Stimulated activated effector memory CD8-positive, alpha-beta T cell treated with anti-CD3 and anti-CD28 coated beads, Interleukin-12 subunit alpha, Interleukin-12 subunit beta, amount 100 ng/mL, for 72 hours (primary cell): ENCODE data around the gene TFR2.
A peak's percentile ranks its signal among the peaks of the same experiment; 100 is the strongest.

Source experiments
- ATAC-seq: fragments of 150-1000 bp; cut with Tn5 transposase; 2 replicates; pipeline ENCODE4 v1.10.0; 2021
- DNase-seq, 2 donors: peaks; one replicate each; pipeline ENCODE4 v3.0.0; 2021 to 2022; ENCODE audit warnings: low spot score in 2 of 2
- H3K27ac Mint-ChIP-seq: one replicate; pipeline ENCODE4 v1.8.0; 2022; ENCODE audit warnings: mild to moderate bottlenecking, mixed read lengths
- H3K36me3 Mint-ChIP-seq: one replicate; pipeline ENCODE4 v1.8.0; 2022; ENCODE audit warnings: mild to moderate bottlenecking, mixed read lengths
- H3K4me1 Mint-ChIP-seq: one replicate; pipeline ENCODE4 v1.8.0; 2022; ENCODE audit warnings: mixed read lengths
- H3K4me3 Mint-ChIP-seq: one replicate; pipeline ENCODE4 v1.8.0; 2022; ENCODE audit warnings: mild to moderate bottlenecking, mixed read lengths
- H3K9me3 Mint-ChIP-seq: one replicate; pipeline ENCODE4 v1.8.0; 2022; ENCODE audit warnings: mixed read lengths

TFR2 gene

DNA sequence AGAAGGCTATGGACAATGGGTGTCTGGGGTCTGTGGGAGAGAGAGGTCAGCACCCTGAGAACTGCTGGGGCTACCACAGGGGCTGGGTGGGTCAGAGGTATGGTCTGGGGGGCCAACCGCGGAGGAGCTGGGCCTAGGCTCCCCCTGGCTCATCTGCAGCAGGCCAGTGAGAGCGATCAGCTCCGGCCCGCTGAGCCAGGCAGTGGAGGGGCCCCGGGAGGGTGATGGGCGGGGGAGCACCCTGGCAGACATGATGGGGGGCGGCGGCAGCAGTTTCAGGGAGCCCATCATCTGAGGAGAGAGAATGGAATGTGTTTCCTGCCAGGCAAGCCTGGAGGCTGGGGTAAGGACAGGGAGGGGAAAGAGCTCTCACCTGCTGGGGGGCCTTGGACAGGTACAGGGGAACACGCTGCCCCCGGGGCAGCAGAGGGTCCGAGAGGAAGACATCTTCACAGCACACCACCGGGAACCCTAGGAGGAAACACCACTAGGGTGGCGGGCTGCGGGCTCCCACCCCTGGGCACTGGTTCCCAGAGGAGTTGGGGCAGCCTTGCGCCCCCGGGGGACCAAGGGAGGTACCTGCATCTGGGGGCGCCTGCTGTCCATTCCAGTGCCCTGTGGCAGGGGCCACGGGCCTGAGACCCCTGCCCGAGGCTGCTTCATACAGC, 68.9 kb downstream of the TFR2 start:
- ATAC-seq (no peak), DNase-seq (no peak)
- Mint-ChIP-seq H3K27ac (peak overlapping the region; percentile 85), H3K9me3 (no peaks in the 10 kb centered on the region), H3K4me1 (peaks cover 28% of the 10 kb centered on the region), H3K4me3 (no peak overlapping the region), H3K36me3 (peaks cover 46% of the 10 kb centered on the region)

GRCh38 chr7:100571829-100572116, 69.6 kb downstream of the TFR2 start:
- DNase-seq (no peak), ATAC-seq (no peak)
- Mint-ChIP-seq H3K4me1 (peaks cover 35% of the 10 kb centered on the region), H3K4me3 (no peak overlapping the region), H3K36me3 (peaks cover 46% of the 10 kb centered on the region), H3K27ac (peak overlapping the region; percentile 85), H3K9me3 (no peaks in the 10 kb centered on the region)

GRCh38 chr7:100570954-100571828, 70.2 kb downstream of the TFR2 start:
- Mint-ChIP-seq H3K36me3 (peaks cover 46% of the 10 kb centered on the region), H3K27ac (peak overlapping the region; percentile 86), H3K9me3 (no peaks in the 10 kb centered on the region), H3K4me1 (peaks cover 40% of the 10 kb centered on the region), H3K4me3 (peak overlapping the region; percentile 55)
- ATAC-seq (no peak), DNase-seq (no peak)
